GM20000 (cell line): ENCODE measurements around the gene RNF208.

Experiments
- DNase-seq: peaks from one replicate; pipeline ENCODE4 v3.0.0; 2012; ENCODE audit warnings: low spot score
- TF ChIP-seq, protein P1 (sequence below): IDR thresholded peaks from 2 replicates; pipeline ENCODE4 v1.5.1; 2012; ENCODE audit warnings: mild to moderate bottlenecking, control low read depth; ENCODE audit errors: extremely low read depth, missing control alignments

RNF208 gene

GRCh38 chr9:137219757-137220316, 2.2 kb downstream of the RNF208 start:
- TF ChIP-seq, protein P1, sequence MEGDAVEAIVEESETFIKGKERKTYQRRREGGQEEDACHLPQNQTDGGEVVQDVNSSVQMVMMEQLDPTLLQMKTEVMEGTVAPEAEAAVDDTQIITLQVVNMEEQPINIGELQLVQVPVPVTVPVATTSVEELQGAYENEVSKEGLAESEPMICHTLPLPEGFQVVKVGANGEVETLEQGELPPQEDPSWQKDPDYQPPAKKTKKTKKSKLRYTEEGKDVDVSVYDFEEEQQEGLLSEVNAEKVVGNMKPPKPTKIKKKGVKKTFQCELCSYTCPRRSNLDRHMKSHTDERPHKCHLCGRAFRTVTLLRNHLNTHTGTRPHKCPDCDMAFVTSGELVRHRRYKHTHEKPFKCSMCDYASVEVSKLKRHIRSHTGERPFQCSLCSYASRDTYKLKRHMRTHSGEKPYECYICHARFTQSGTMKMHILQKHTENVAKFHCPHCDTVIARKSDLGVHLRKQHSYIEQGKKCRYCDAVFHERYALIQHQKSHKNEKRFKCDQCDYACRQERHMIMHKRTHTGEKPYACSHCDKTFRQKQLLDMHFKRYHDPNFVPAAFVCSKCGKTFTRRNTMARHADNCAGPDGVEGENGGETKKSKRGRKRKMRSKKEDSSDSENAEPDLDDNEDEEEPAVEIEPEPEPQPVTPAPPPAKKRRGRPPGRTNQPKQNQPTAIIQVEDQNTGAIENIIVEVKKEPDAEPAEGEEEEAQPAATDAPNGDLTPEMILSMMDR, result no peak
- DNase-seq, result no peak

DNA sequence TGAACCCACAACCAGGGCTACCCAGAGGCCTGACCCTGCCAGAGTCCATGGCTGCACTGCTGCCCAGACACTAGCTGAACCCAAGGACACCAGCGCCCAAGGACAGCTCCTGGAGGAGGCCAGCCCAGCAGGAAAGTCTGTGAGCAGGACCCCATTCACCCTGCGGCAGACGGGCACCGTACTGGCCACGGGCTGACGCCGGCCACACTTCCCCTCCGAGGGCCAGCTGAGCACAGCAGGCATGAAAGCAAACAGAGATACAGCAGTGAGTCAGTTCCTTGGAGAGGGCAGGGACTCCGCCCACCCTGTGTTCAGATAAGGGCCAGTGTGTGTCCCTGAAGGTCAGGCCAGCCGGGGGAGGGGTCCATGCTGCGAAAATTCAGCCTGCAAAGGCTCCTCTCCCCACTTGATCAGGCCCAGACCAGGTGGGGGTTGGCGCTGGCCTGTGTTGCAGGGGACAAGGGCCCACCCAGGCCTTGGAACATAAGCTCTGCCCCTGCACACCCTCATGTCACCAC, 3.2 kb downstream of the RNF208 start:
- DNase-seq, result no peak
- TF ChIP-seq, protein P1, result no peak

DNA sequence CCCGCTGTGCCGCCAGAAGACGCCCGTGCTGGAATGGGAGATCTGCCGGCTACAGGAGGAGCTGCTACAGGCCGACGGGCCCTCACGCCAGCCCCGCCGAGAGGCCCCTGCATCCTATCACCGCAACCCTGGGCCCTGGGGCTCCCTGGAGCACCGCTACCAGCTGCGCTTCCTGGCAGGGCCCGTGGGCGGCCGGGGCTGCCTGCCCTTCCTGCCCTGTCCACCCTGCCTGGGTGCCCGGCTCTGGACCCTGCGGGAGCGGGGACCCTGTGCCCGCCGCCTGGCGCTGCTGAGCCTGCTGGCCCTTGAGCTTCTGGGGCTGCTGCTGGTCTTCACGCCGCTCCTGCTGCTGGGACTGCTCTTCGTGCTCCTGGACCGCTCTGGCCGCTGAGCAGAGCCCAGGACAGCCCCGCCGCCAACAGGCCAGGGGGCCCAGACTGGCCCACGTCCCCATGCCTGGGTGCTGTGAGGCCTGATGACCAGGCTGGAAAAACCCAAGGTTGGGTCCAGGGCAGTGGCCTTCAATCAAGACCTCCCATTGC, 3.8 kb downstream of the RNF208 start:
- TF ChIP-seq, protein P1, result no peak
- no peak for DNase-seq

DNA sequence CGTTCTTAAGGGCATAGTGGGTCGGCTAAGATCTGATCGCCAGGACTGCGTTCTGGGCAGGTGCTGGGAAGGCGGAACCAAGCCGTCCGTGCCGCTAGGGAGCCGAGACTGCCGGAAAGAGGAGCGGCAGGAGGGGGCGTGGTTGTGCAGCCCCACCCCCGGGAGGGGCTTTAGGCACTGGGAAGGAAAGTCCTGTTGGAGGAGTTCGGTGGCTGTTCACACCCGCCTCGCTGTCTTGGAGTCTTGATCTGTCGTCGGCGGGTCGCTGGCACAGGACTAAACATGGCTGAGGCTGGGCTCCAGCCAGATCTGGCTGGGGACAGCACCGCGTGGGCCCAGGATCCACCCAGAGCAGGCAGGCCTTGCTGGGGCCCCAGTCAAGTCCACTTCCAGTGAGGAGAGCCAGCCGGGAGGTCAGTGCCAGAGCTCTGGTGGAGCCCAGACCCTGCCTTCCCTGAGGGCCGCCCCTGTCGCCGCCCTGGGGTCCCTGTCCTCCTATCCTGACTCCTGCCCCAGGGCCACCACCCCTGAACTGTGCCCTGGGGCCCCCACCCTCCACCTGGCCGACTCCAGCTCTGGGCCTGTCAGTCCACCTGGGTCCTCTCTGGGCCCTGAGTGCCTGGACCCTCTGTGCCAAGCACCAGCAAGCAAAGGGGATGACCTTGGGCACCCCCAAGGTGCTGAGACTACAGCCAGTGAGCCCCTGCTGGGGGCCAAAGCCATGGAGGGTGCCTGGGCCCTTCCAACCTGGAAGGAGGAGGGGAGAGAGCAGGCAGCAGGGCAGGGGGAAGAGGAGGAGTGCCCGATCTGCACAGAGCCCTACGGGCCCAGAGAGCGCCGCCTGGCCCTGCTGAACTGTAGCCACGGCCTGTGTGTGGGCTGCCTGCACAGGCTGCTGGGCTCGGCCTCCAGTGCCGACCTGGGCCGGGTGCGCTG, 4.5 kb downstream of the RNF208 start:
- DNase-seq, result no peak
- TF ChIP-seq, protein P1, result no peak

DNA sequence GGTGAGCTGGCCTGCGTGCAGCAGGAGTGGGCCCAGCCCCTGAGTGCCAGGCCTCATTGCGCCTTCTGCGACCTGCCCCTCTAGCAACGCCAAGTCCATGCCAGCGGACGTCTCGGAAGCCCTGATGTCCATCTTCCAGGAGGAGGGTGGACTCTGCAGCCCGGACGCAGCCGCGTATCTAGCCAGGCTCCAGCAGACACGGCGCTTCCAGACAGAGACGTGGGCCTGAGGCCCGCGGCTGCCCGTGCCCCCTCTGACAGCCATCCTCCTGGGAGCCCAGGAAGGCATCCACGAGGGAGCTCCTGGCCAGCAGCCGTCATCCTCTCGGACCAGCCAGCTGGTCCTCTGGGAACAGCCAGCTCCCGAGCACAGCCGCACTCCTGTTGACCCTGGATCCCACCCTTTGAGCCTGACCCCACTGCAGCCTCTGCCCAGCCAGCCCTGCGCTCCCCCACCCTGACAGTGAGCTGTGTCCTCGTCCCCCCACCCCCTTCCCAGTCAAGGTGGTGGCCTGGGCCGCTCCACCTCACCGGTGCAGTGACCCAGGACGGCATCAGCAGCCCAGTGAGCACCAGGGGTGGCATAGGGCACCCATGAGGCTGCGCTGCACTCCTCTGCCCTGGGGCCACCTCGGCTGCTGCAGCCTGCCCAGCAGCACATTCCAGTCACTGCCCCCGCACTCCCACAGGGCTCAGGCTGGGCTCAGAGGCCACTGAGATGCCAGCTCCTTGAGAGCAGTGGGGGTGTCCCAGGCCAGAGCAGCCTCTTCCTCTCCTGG, 5.7 kb downstream of the RNF208 start:
- no peak for DNase-seq
- TF ChIP-seq, protein P1, result no peak

DNA sequence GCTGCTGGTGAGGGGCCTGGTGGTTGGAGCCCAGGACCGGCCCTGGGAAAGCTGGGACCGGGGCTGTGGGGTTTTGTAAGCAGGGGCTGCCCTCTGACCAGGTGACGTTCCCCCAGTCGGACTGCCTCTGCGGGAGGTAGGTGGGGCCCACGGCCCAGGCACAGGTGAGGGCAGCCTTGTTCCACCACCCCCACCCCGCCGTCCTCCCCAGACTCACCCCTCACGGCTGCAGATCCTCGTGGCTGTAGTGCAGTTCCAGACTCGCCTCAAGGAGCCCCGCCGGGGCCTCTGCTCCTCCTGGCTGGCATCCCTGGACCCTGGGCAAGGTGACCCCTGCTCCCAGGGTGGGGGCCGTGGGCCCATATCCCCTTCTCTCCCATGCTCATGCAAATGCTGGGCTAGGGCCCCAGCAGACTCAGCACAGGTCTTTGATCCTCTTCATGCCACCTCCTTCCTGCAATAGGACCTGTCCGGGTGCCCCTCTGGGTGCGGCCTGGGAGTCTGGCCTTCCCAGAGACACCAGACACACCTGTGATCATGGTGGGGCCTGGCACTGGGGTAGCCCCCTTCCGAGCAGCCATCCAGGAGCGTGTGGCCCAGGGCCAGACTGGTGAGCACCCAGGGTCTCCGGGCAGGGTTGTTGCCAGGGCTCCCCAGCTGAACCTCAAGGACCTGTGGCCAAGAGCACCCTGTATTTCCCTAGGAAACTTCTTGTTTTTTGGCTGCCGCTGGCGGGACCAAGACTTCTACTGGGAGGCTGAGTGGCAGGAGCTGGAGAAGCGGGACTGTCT, 6.6 kb downstream of the RNF208 start:
- no peak for DNase-seq
- TF ChIP-seq, protein P1, result no peak
